ENCODE measurements around the gene CYP27C1. TPM values are rescaled to one million over a fixed set of nuclear protein-coding genes. Genes with fewer than 3 reads are reported as not detected.
"Not testable (repeated sequence)": the region's sequence is repeated elsewhere in the genome, so short reads cannot be mapped to it uniquely, and the experiment has no call there.

Gene CYP27C1
- total RNA-seq, 4 donors from 2014 or later: not detected

- no peak for ATAC-seq
- intact Hi-C loops (cut with DNase I; ENCODE audit: low total_unique reads): no loop called here
- H3K4me1 ChIP-seq: no peaks in the 10 kb centered on the region
- peaks cover 0 to 42% of the 10 kb centered on the region in 2 donors for H3K36me3 ChIP-seq
- H3K27ac ChIP-seq: no peak overlapping the region
- TF ChIP-seq CTCF (IDR thresholded peaks at IDR 0.05 in 4 of 5, conservative IDR thresholded peaks at IDR 0.05 in 1 of 5) (no peak), POLR2A (IDR thresholded peaks at IDR 0.05) (no peak)
- no peak for DNase-seq
- in situ Hi-C loops (cut with MboI; ENCODE audit: low sequenced_read_pairs in 4 of 4): no loop called here
- no peaks in the 10 kb centered on the region for H3K27me3 ChIP-seq
- no peak overlapping the region for H3K4me3 ChIP-seq
- H3K9me3 ChIP-seq: no peaks in the 10 kb centered on the region
Observed at GRCh38 chr2:127256381-127256780, 36.3 kb upstream of the CYP27C1 start.

GRCh38 chr2:127255721-127256120 lies 35.6 kb upstream of the CYP27C1 start:
- TF ChIP-seq CTCF (IDR thresholded peaks at IDR 0.05 in 4 of 5, conservative IDR thresholded peaks at IDR 0.05 in 1 of 5) (no peak), POLR2A (IDR thresholded peaks at IDR 0.05) (no peak)
- no peaks in the 10 kb centered on the region for H3K4me1 ChIP-seq
- no peak overlapping the region for H3K27ac ChIP-seq
- H3K36me3 ChIP-seq: peaks cover 0 to 37% of the 10 kb centered on the region in 2 donors
- H3K27me3 ChIP-seq: no peaks in the 10 kb centered on the region
- no peak for ATAC-seq
- in situ Hi-C loops (cut with MboI; ENCODE audit: low sequenced_read_pairs in 4 of 4) (no loop called here), intact Hi-C loops (cut with DNase I; ENCODE audit: low total_unique reads) (no loop called here)
- H3K9me3 ChIP-seq: no peaks in the 10 kb centered on the region
- H3K4me3 ChIP-seq: no peak overlapping the region
- no peak for DNase-seq

GRCh38 chr2:127255146-127255545 lies 35.0 kb upstream of the CYP27C1 start:
- in situ Hi-C loops (cut with MboI; ENCODE audit: low sequenced_read_pairs in 4 of 4): no loop called here
- no peaks in the 10 kb centered on the region for H3K9me3 ChIP-seq
- H3K27ac ChIP-seq: no peak overlapping the region
- H3K36me3 ChIP-seq: peaks cover 0 to 31% of the 10 kb centered on the region in 2 donors
- no peak overlapping the region for H3K4me3 ChIP-seq
- intact Hi-C loops (cut with DNase I; ENCODE audit: low total_unique reads): no loop called here
- DNase-seq: no peak
- H3K4me1 ChIP-seq: no peaks in the 10 kb centered on the region
- TF ChIP-seq POLR2A (IDR thresholded peaks at IDR 0.05): no peak
- TF ChIP-seq CTCF (IDR thresholded peaks at IDR 0.05 in 4 of 5, conservative IDR thresholded peaks at IDR 0.05 in 1 of 5): no peak
- H3K27me3 ChIP-seq: no peaks in the 10 kb centered on the region
- ATAC-seq: no peak

- H3K27ac ChIP-seq: no peak overlapping the region
- H3K36me3 ChIP-seq: peaks cover 0 to 24% of the 10 kb centered on the region in 2 donors
- TF ChIP-seq POLR2A (IDR thresholded peaks at IDR 0.05): no peak
- no peak for TF ChIP-seq CTCF (IDR thresholded peaks at IDR 0.05 in 4 of 5, conservative IDR thresholded peaks at IDR 0.05 in 1 of 5)
- DNase-seq: no peak
- intact Hi-C loops (cut with DNase I; ENCODE audit: low total_unique reads): no loop called here
- H3K9me3 ChIP-seq: no peaks in the 10 kb centered on the region
- no peak overlapping the region for H3K4me3 ChIP-seq
- no peak for ATAC-seq
- in situ Hi-C loops (cut with MboI; ENCODE audit: low sequenced_read_pairs in 4 of 4): no loop called here
- H3K4me1 ChIP-seq: no peaks in the 10 kb centered on the region
- H3K27me3 ChIP-seq: no peaks in the 10 kb centered on the region
Observed at GRCh38 chr2:127254386-127254981, 34.4 kb upstream of the CYP27C1 start.

GRCh38 chr2:127241184-127241583 lies 21.1 kb upstream of the CYP27C1 start:
- H3K27ac ChIP-seq; H3K9me3 ChIP-seq; ATAC-seq; DNase-seq; in situ Hi-C loops (cut with MboI; ENCODE audit: low sequenced_read_pairs in 4 of 4); H3K27me3 ChIP-seq; H3K4me3 ChIP-seq; H3K36me3 ChIP-seq; intact Hi-C loops (cut with DNase I; ENCODE audit: low total_unique reads); H3K4me1 ChIP-seq: not testable (repeated sequence)
